ENCODE results near the gene EIF4G1.

The EIF4G1 gene

DNA sequence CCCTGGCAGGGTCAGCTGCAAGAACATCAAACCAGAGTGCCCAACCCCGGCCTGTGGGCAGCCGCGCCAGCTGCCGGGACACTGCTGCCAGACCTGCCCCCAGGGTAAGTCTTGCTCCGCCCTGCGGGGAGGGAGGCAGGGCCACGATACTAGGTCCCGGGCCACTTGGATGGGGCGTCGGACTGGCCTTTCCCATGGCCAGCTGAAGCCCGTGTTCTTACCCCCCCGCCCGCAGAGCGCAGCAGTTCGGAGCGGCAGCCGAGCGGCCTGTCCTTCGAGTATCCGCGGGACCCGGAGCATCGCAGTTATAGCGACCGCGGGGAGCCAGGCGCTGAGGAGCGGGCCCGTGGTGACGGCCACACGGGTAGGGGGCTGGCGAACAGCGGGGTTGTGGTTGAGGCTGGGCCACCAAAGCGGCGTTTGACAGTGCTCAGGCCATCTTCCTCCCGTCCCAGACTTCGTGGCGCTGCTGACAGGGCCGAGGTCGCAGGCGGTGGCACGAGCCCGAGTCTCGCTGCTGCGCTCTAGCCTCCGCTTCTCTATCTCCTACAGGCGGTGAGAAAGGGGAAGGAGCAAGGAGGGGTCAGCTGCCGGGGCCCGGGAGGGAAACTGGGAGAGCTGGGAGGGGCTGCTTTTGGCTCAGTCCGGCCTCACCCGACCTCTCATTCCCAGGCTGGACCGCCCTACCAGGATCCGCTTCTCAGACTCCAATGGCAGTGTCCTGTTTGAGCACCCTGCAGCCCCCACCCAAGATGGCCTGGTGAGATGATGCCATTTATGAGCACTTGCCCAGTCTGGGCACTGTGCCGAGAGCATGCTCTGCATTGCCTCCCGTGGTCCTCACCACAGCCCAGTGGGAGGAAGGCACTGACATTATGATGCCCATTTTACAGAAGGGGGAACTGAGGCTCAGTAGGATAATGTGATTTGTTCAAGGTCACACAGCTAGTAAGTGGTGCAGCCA lies 67.1 kb downstream of the EIF4G1 start:
- DNase-seq (ENCODE audit: low read depth in 1 of 2, low spot score in 1 of 2) = no peak

DNA sequence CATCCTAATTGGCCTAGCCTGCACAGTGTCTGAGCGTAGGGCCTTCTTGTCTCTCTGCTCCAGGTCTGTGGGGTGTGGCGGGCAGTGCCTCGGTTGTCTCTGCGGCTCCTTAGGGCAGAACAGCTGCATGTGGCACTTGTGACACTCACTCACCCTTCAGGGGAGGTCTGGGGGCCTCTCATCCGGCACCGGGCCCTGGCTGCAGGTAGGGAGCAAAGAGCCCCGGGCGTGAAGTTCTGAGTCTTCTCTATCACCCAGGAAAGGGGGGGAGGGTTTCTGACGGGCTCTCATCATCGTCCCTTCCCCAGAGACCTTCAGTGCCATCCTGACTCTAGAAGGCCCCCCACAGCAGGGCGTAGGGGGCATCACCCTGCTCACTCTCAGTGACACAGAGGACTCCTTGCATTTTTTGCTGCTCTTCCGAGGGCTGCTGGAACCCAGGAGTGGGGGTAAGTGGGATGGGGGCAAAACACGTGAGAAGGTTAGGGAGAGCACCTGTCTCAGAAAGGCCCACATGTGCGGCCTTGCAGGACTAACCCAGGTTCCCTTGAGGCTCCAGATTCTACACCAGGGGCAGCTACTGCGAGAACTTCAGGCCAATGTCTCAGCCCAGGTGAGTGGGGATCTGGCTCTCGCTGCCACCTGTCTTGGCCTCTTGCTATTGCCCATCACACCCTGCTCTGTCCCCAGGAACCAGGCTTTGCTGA lies 68.1 kb downstream of the EIF4G1 start:
- no peak for DNase-seq (ENCODE audit: low read depth in 1 of 2, low spot score in 1 of 2)

DNA sequence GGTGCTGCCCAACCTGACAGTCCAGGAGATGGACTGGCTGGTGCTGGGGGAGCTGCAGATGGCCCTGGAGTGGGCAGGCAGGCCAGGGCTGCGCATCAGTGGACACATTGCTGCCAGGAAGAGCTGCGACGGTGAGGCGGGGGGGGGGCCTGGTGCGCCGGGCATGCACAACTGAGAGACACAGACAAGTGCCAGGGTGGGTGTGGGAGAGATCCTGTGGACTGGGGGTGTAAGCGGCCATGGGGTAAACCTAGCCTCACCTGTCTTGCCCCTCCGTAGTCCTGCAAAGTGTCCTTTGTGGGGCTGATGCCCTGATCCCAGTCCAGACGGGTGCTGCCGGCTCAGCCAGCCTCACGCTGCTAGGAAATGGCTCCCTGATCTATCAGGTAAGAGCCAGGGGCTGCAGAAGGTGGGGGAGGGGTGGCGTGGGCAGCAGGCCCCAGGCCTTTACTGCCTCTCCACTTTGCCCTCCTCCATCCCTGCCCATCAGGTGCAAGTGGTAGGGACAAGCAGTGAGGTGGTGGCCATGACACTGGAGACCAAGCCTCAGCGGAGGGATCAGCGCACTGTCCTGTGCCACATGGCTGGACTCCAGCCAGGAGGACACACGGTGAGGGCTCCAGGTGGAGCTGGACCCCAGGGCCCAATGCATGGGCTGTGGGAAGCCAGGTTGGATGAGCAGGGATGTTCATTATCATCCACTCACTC lies 68.8 kb downstream of the EIF4G1 start:
- no peak for DNase-seq (ENCODE audit: low read depth in 1 of 2, low spot score in 1 of 2)

DNA sequence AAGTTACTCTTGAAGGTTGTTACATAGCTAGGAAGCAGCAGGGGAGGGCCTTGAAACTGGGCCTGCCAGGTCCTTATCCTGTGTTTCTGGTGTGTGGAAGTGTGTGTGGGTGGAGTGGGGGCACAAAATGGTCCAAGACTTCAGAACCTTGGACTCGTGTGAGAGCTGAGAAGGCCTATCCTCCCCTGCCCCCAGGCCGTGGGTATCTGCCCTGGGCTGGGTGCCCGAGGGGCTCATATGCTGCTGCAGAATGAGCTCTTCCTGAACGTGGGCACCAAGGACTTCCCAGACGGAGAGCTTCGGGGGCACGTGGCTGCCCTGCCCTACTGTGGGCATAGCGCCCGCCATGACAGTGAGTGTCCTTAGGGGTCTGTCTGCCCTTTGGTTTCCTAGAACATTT lies 69.9 kb downstream of the EIF4G1 start:
- DNase-seq (ENCODE audit: low read depth in 1 of 2, low spot score in 1 of 2) = no peak

Measured in stimulated activated CD4-positive, alpha-beta T cell treated with anti-CD3 and anti-CD28 coated beads, Interleukin-15, amount 100 ng/mL, for 1 hour (primary cell).